SK-N-SH treated with all-trans-retinoic acid at 6 μM for 48 hours (cell line): ENCODE measurements around the gene CAP1.

Experiments
- ATAC-seq: fragments of 200-7000 bp; cut with Tn5 transposase; 3 replicates; pipeline ENCODE4 v1.9.1; 2020; ENCODE audit warnings: mild to moderate bottlenecking, moderate library complexity
- ARNTL ChIP-seq: fragments of 450-650 bp; formaldehyde crosslinking; IDR thresholded peaks from 2 replicates; pipeline ENCODE4 v1.5.0; 2020; ENCODE audit warnings: low read depth, mild to moderate bottlenecking, moderate library complexity, borderline replicate concordance
- BACH2 ChIP-seq: fragments of 250-450 bp; sonication (Bioruptor Pico); IDR thresholded peaks from 2 replicates; pipeline ENCODE4 v1.9.0; 2021; ENCODE audit warnings: mild to moderate bottlenecking, borderline replicate concordance
- CSDC2 ChIP-seq: fragments of 250-450 bp; sonication (Bioruptor Pico); IDR thresholded peaks from 2 replicates; pipeline ENCODE4 v1.5.0; 2020; ENCODE audit warnings: mild to moderate bottlenecking, moderate library complexity
- CSRNP3 ChIP-seq: fragments of 250-450 bp; sonication (Bioruptor Pico); IDR thresholded peaks from 2 replicates; pipeline ENCODE4 v1.5.1; 2021; ENCODE audit warnings: mild to moderate bottlenecking, moderate library complexity
- ESRRG ChIP-seq: fragments of 250-450 bp; sonication (Bioruptor Pico); IDR thresholded peaks from 2 replicates; pipeline ENCODE4 v1.6.1; 2021; ENCODE audit warnings: mild to moderate bottlenecking
- GLIS3 ChIP-seq: fragments of 250-450 bp; sonication (Bioruptor Pico); IDR thresholded peaks from 2 replicates; pipeline ENCODE4 v1.5.0; 2020; ENCODE audit warnings: mild to moderate bottlenecking, moderate library complexity
- ISL1 ChIP-seq: fragments of 250-450 bp; sonication (Bioruptor Pico); IDR thresholded peaks from 2 replicates; pipeline ENCODE4 v2.1.2; 2022; ENCODE audit warnings: mild to moderate bottlenecking, moderate library complexity
- OSR1 ChIP-seq: fragments of 250-450 bp; sonication (Bioruptor Pico); IDR thresholded peaks from 2 replicates; pipeline ENCODE4 v1.8.0; 2022; ENCODE audit warnings: moderate library complexity, mild to moderate bottlenecking, inconsistent platforms
- PATZ1 ChIP-seq: fragments of 250-450 bp; sonication (Bioruptor Pico); IDR thresholded peaks from 2 replicates; pipeline ENCODE4 v1.8.0; 2020; ENCODE audit warnings: mild to moderate bottlenecking, moderate library complexity, borderline replicate concordance
- PPARA ChIP-seq: fragments of 250-450 bp; sonication (Bioruptor Pico); IDR thresholded peaks from 2 replicates; pipeline ENCODE4 v1.5.0; 2020; ENCODE audit warnings: mild to moderate bottlenecking, borderline replicate concordance
- RARB ChIP-seq: fragments of 250-450 bp; sonication (Bioruptor Pico); IDR thresholded peaks from 2 replicates; pipeline ENCODE4 v1.8.0; 2021; ENCODE audit warnings: mild to moderate bottlenecking, moderate library complexity
- SNAI2 ChIP-seq: fragments of 250-450 bp; sonication (Bioruptor Pico); IDR thresholded peaks from 2 replicates; pipeline ENCODE4 v1.5.0; 2020; ENCODE audit warnings: mild to moderate bottlenecking, moderate library complexity
- TOX ChIP-seq: fragments of 250-450 bp; sonication (Bioruptor Pico); IDR thresholded peaks from 2 replicates; pipeline ENCODE4 v1.8.0; 2021; ENCODE audit warnings: mild to moderate bottlenecking, moderate library complexity, borderline replicate concordance
- TSHZ2 ChIP-seq: fragments of 250-450 bp; sonication (Bioruptor Pico); IDR thresholded peaks from 2 replicates; pipeline ENCODE4 v1.5.0; 2020; ENCODE audit warnings: mild to moderate bottlenecking, moderate library complexity
- ZFP3 ChIP-seq: fragments of 250-450 bp; sonication (Bioruptor Pico); IDR thresholded peaks from 2 replicates; pipeline ENCODE4 v1.5.0; 2020; ENCODE audit warnings: mild to moderate bottlenecking, moderate library complexity
- ZFP30 ChIP-seq: fragments of 450-650 bp; formaldehyde crosslinking; IDR thresholded peaks from 2 replicates; pipeline ENCODE4 v1.5.0; 2022; ENCODE audit warnings: mild to moderate bottlenecking, moderate library complexity
- ZNF565 ChIP-seq: fragments of 450-650 bp; formaldehyde crosslinking; conservative IDR thresholded peaks from 2 replicates; pipeline ENCODE4 v1.5.0; 2020; ENCODE audit warnings: low read depth, mild to moderate bottlenecking, moderate library complexity
- ZNF70 ChIP-seq: fragments of 450-650 bp; formaldehyde crosslinking; IDR thresholded peaks from 2 replicates; pipeline ENCODE4 v1.5.0; 2020; ENCODE audit warnings: mild to moderate bottlenecking, moderate library complexity
- ZNF8 ChIP-seq: fragments of 450-650 bp; formaldehyde crosslinking; IDR thresholded peaks from 2 replicates; pipeline ENCODE4 v1.5.0; 2020; ENCODE audit warnings: mild to moderate bottlenecking, moderate library complexity

CAP1 gene

GRCh38 chr1:40017951-40018575 is 22.5 kb upstream of the CAP1 start:
- TF ChIP-seq OSR1 (CRISPR knock-in tag), result no peak
- TF ChIP-seq ESRRG (CRISPR knock-in tag), result no peak
- TF ChIP-seq TSHZ2 (CRISPR knock-in tag), result no peak
- TF ChIP-seq GLIS3 (CRISPR knock-in tag), result no peak
- no peak for TF ChIP-seq PPARA (CRISPR knock-in tag)
- no peak for TF ChIP-seq ZNF565 (CRISPR knock-in tag)
- no peak for TF ChIP-seq RARB (CRISPR knock-in tag)
- no peak for TF ChIP-seq TOX (CRISPR knock-in tag)
- TF ChIP-seq ISL1, result no peak
- TF ChIP-seq ZNF70 (CRISPR knock-in tag), result no peak
- no peak for TF ChIP-seq ARNTL
- no peak for TF ChIP-seq CSDC2 (CRISPR knock-in tag)
- TF ChIP-seq PATZ1, result no peak
- ATAC-seq, result no peak

GRCh38 chr1:40020447-40021085 is 20.0 kb upstream of the CAP1 start:
- no peak for TF ChIP-seq SNAI2 (CRISPR knock-in tag)
- no peak for TF ChIP-seq ZFP3
- no peak for TF ChIP-seq ISL1
- TF ChIP-seq PATZ1, result no peak
- no peak for TF ChIP-seq TSHZ2 (CRISPR knock-in tag)
- no peak for TF ChIP-seq CSRNP3 (CRISPR knock-in tag)
- TF ChIP-seq GLIS3 (CRISPR knock-in tag), result no peak
- no peak for TF ChIP-seq ZNF565 (CRISPR knock-in tag)
- no peak for TF ChIP-seq ZFP30 (CRISPR knock-in tag)
- no peak for TF ChIP-seq BACH2 (CRISPR knock-in tag)
- no peak for TF ChIP-seq ZNF8 (CRISPR knock-in tag)
- TF ChIP-seq, all 23 proteins: peak for 0
- ATAC-seq, result no peak
